Activated naive CD4-positive, alpha-beta T cell treated with anti-CD3 and anti-CD28 coated beads for 36 hours (primary cell): ENCODE data around the gene TAAR9. TPM values are rescaled to one million over a fixed set of nuclear protein-coding genes. Genes with fewer than 3 reads are reported as not detected.

Source experiments
- CTCF ChIA-PET: fragments of 350-600 bp; sonication (Branson Sonifier 250); formaldehyde crosslinking; loops from one replicate; lab custom pipeline; 2021; ENCODE audit warnings: antibody characterized with exemption; lab: Charles Lee
- DNase-seq: peaks from one replicate; pipeline ENCODE4 v3.0.0-alpha.2; 2020
- H3K27ac Mint-ChIP-seq: one replicate; pipeline ENCODE4 v1.8.0; 2021; ENCODE audit warnings: mild to moderate bottlenecking, mixed read lengths
- H3K27me3 Mint-ChIP-seq: one replicate; pipeline ENCODE4 v1.8.0; 2021; ENCODE audit warnings: low read depth, mixed read lengths
- H3K36me3 Mint-ChIP-seq: one replicate; pipeline ENCODE4 v1.8.0; 2021; ENCODE audit warnings: low read depth, mixed read lengths
- H3K4me1 Mint-ChIP-seq: one replicate; pipeline ENCODE4 v1.8.0; 2021; ENCODE audit warnings: low read depth, mixed read lengths
- H3K4me3 Mint-ChIP-seq: one replicate; pipeline ENCODE4 v1.8.0; 2021; ENCODE audit warnings: mild to moderate bottlenecking, moderate library complexity, mixed read lengths
- H3K9me3 Mint-ChIP-seq: one replicate; pipeline ENCODE4 v1.8.0; 2021; ENCODE audit warnings: mixed read lengths
- intact Hi-C: fragments of 100-400 bp; cut with micrococcal nuclease; formaldehyde crosslinking; loops from one replicate; pipeline ENCODE4 v1.15.1; 2023
- total RNA-seq, 2 experiments: library from RNA; stranded (reverse); gene quantifications; one replicate each; pipeline ENCODE4 v1.2.3, GENCODE V29; 2021

Gene TAAR9
- total RNA-seq, 2 experiments from 2014 or later = not detected

GRCh38 chr6:132566404-132566803 lies 28.3 kb downstream of the TAAR9 start:
- no peak for DNase-seq
- H3K4me3 Mint-ChIP-seq = no peak overlapping the region
- no peak overlapping the region for H3K27ac Mint-ChIP-seq
- intact Hi-C loops = no loop called here
- H3K4me1 Mint-ChIP-seq = no peaks in the 10 kb centered on the region
- no peaks in the 10 kb centered on the region for H3K36me3 Mint-ChIP-seq
- H3K27me3 Mint-ChIP-seq = peaks cover 27% of the 10 kb centered on the region
- no peaks in the 10 kb centered on the region for H3K9me3 Mint-ChIP-seq
- CTCF ChIA-PET = no interaction called here

GRCh38 chr6:132567566-132567965 lies 29.5 kb downstream of the TAAR9 start:
- intact Hi-C loops = no loop called here

GRCh38 chr6:132568611-132569010 lies 30.5 kb downstream of the TAAR9 start:
- H3K4me3 Mint-ChIP-seq = no peak overlapping the region
- H3K9me3 Mint-ChIP-seq = no peaks in the 10 kb centered on the region
- DNase-seq = no peak
- H3K27me3 Mint-ChIP-seq = peaks cover 29% of the 10 kb centered on the region
- no peak overlapping the region for H3K27ac Mint-ChIP-seq
- no peaks in the 10 kb centered on the region for H3K4me1 Mint-ChIP-seq
- no peaks in the 10 kb centered on the region for H3K36me3 Mint-ChIP-seq
- CTCF ChIA-PET = interaction anchor here (0.7 kb wide), 1 partner anchor 33 kb away, joined by 3 read pairs; no protein-coding TSS in a partner anchor
- intact Hi-C loops = no loop called here

More at GRCh38 chr6:132567566-132567965, 29.5 kb downstream of the TAAR9 start:
- no peak for DNase-seq
- H3K36me3 Mint-ChIP-seq = no peaks in the 10 kb centered on the region
- H3K27ac Mint-ChIP-seq = no peak overlapping the region
- CTCF ChIA-PET = no interaction called here
- no peak overlapping the region for H3K4me3 Mint-ChIP-seq
- no peaks in the 10 kb centered on the region for H3K9me3 Mint-ChIP-seq
- no peaks in the 10 kb centered on the region for H3K4me1 Mint-ChIP-seq
- peaks cover 29% of the 10 kb centered on the region for H3K27me3 Mint-ChIP-seq

GRCh38 chr6:132569170-132569569 lies 31.1 kb downstream of the TAAR9 start:
- Mint-ChIP-seq H3K27ac (no peak overlapping the region), H3K9me3 (no peaks in the 10 kb centered on the region), H3K36me3 (no peaks in the 10 kb centered on the region), H3K4me1 (no peaks in the 10 kb centered on the region), H3K27me3 (peaks cover 32% of the 10 kb centered on the region), H3K4me3 (no peak overlapping the region)
- CTCF ChIA-PET = interaction anchor here (0.6 kb wide), 1 partner anchor 1348 kb away, joined by 3 read pairs; no protein-coding TSS in a partner anchor
- DNase-seq = no peak
- intact Hi-C loops = no loop called here

GRCh38 chr6:132570221-132570777 lies 32.2 kb downstream of the TAAR9 start, which contains the start of gene TAAR6:
TAAR6 (plus strand) TSS chr6:132570322; CDS start chr6:132570322, 0 bp downstream.
- Mint-ChIP-seq H3K27ac (no peak within 1 kb of the TSS), H3K4me1 (no peaks in the 10 kb centered on the region), H3K9me3 (no peaks in the 10 kb centered on the region), H3K4me3 (no peak within 1 kb of the TSS), H3K36me3 (no peaks in the 10 kb centered on the region), H3K27me3 (peaks cover 35% of the 10 kb centered on the region)
- no peak for DNase-seq
- intact Hi-C loops = no loop called here
- CTCF ChIA-PET = no interaction called here

GRCh38 chr6:132571774-132572173 lies 33.7 kb downstream of the TAAR9 start:
- intact Hi-C loops = no loop called here
- H3K9me3 Mint-ChIP-seq = no peaks in the 10 kb centered on the region
- no peak overlapping the region for H3K4me3 Mint-ChIP-seq
- no peak for DNase-seq
- no peaks in the 10 kb centered on the region for H3K4me1 Mint-ChIP-seq
- CTCF ChIA-PET = no interaction called here
- H3K27ac Mint-ChIP-seq = no peak overlapping the region
- H3K27me3 Mint-ChIP-seq = peaks cover 36% of the 10 kb centered on the region
- H3K36me3 Mint-ChIP-seq = no peaks in the 10 kb centered on the region

GRCh38 chr6:132584698-132585097 lies 46.6 kb downstream of the TAAR9 start:
- intact Hi-C loops = no loop called here
- Mint-ChIP-seq H3K4me1 (no peaks in the 10 kb centered on the region), H3K27me3 (peaks cover 26% of the 10 kb centered on the region), H3K27ac (no peak overlapping the region), H3K9me3 (no peaks in the 10 kb centered on the region), H3K36me3 (no peaks in the 10 kb centered on the region), H3K4me3 (no peak overlapping the region)
- DNase-seq = no peak
- CTCF ChIA-PET = no interaction called here

GRCh38 chr6:132587424-132587823 lies 49.3 kb downstream of the TAAR9 start:
- no peak overlapping the region for H3K4me3 Mint-ChIP-seq
- H3K9me3 Mint-ChIP-seq = no peaks in the 10 kb centered on the region
- no peak for DNase-seq
- no peak overlapping the region for H3K27ac Mint-ChIP-seq
- H3K4me1 Mint-ChIP-seq = no peaks in the 10 kb centered on the region
- H3K27me3 Mint-ChIP-seq = peaks cover 14% of the 10 kb centered on the region
- intact Hi-C loops = no loop called here
- no peaks in the 10 kb centered on the region for H3K36me3 Mint-ChIP-seq
- CTCF ChIA-PET = no interaction called here

Other genes starting within 250 kb of the TAAR9 start
- gene MOXD1, start 136.8 kb upstream of the TAAR9 start, total RNA-seq = not detected
- 10 to 100 TPM; 11.3 to 11.7 TPM for gene STX7, start 25.2 kb upstream of the TAAR9 start, total RNA-seq
- gene TAAR8, start 14.4 kb downstream of the TAAR9 start, total RNA-seq = not detected
- not detected for gene TAAR6, start 32.0 kb downstream of the TAAR9 start, total RNA-seq
- not detected for gene TAAR5, start 51.5 kb downstream of the TAAR9 start, total RNA-seq
- not detected for gene TAAR2, start 86.0 kb downstream of the TAAR9 start, total RNA-seq
- not detected for gene TAAR1, start 120.9 kb downstream of the TAAR9 start, total RNA-seq
- not detected for gene VNN1, start 175.8 kb downstream of the TAAR9 start, total RNA-seq
- 1 to 10 TPM; 7.3 to 7.8 TPM for gene VNN2, start 219.6 kb downstream of the TAAR9 start, total RNA-seq